Measurements from ENCODE around the gene DNER.

The DNER gene

GRCh38 chr2:229319558-229319957 lies 394.8 kb downstream of the DNER start:
- Histone ChIP-seq H3K4me1 (ENCODE audit: insufficient read depth, low read length, poor library complexity, severe bottlenecking) (no peaks in the 10 kb centered on the region), H3K36me3 (ENCODE audit: insufficient read depth, low read length) (no peaks in the 10 kb centered on the region), H2AFZ (ENCODE audit: low read length) (no peak overlapping the region), H3K27me3 (ENCODE audit: insufficient read depth, low read length, poor library complexity, severe bottlenecking) (no peaks in the 10 kb centered on the region), H3K9me3 (ENCODE audit: insufficient read depth, low read depth, low read length) (no peaks in the 10 kb centered on the region), H3K4me2 (ENCODE audit: low read depth, low read length, poor library complexity, severe bottlenecking) (no peak overlapping the region), H3F3A (ENCODE audit: low read depth) (no peaks in the 10 kb centered on the region), H3K79me2 (ENCODE audit: insufficient read depth, low read length) (no peaks in the 10 kb centered on the region), H3K4me3 (ENCODE audit: low read length, poor library complexity, severe bottlenecking) (no peak overlapping the region), H3K9me2 (replicated peaks; ENCODE audit: low read depth, low read length) (no peaks in the 10 kb centered on the region), H4K20me1 (ENCODE audit: insufficient read depth, low read length, poor library complexity, severe bottlenecking) (no peaks in the 10 kb centered on the region), H3K9ac (ENCODE audit: low read depth, low read length, poor library complexity, severe bottlenecking) (no peak overlapping the region)
- no peak for TF ChIP-seq EZH2phosphoT487 (IDR thresholded peaks at IDR 0.05; ENCODE audit: borderline replicate concordance)
- TF ChIP-seq CTCF (conservative IDR thresholded peaks at IDR 0.05; ENCODE audit: low read length): no peak

GRCh38 chr2:229314117-229314516 lies 400.2 kb downstream of the DNER start:
- H3K4me3 ChIP-seq (ENCODE audit: low read length, poor library complexity, severe bottlenecking): no peak overlapping the region
- H3K36me3 ChIP-seq (ENCODE audit: insufficient read depth, low read length): no peaks in the 10 kb centered on the region
- H4K20me1 ChIP-seq (ENCODE audit: insufficient read depth, low read length, poor library complexity, severe bottlenecking): no peaks in the 10 kb centered on the region
- H3K9me3 ChIP-seq (ENCODE audit: insufficient read depth, low read depth, low read length): no peaks in the 10 kb centered on the region
- no peaks in the 10 kb centered on the region for H3K9me2 ChIP-seq (replicated peaks; ENCODE audit: low read depth, low read length)
- TF ChIP-seq EZH2phosphoT487 (IDR thresholded peaks at IDR 0.05; ENCODE audit: borderline replicate concordance): no peak
- TF ChIP-seq CTCF (conservative IDR thresholded peaks at IDR 0.05; ENCODE audit: low read length): no peak
- H3K9ac ChIP-seq (ENCODE audit: low read depth, low read length, poor library complexity, severe bottlenecking): no peak overlapping the region
- no peak overlapping the region for H3K4me2 ChIP-seq (ENCODE audit: low read depth, low read length, poor library complexity, severe bottlenecking)
- no peaks in the 10 kb centered on the region for H3K79me2 ChIP-seq (ENCODE audit: insufficient read depth, low read length)
- H2AFZ ChIP-seq (ENCODE audit: low read length): no peak overlapping the region
- no peaks in the 10 kb centered on the region for H3F3A ChIP-seq (ENCODE audit: low read depth)
- no peaks in the 10 kb centered on the region for H3K27me3 ChIP-seq (ENCODE audit: insufficient read depth, low read length, poor library complexity, severe bottlenecking)
- H3K4me1 ChIP-seq (ENCODE audit: insufficient read depth, low read length, poor library complexity, severe bottlenecking): no peaks in the 10 kb centered on the region

GRCh38 chr2:229313591-229313990 lies 400.8 kb downstream of the DNER start:
- H3K36me3 ChIP-seq (ENCODE audit: insufficient read depth, low read length): no peaks in the 10 kb centered on the region
- H3K9me2 ChIP-seq (replicated peaks; ENCODE audit: low read depth, low read length): no peaks in the 10 kb centered on the region
- TF ChIP-seq EZH2phosphoT487 (IDR thresholded peaks at IDR 0.05; ENCODE audit: borderline replicate concordance): no peak
- no peak for TF ChIP-seq CTCF (conservative IDR thresholded peaks at IDR 0.05; ENCODE audit: low read length)
- H3K4me1 ChIP-seq (ENCODE audit: insufficient read depth, low read length, poor library complexity, severe bottlenecking): no peaks in the 10 kb centered on the region
- H3K9ac ChIP-seq (ENCODE audit: low read depth, low read length, poor library complexity, severe bottlenecking): no peak overlapping the region
- no peaks in the 10 kb centered on the region for H3K27me3 ChIP-seq (ENCODE audit: insufficient read depth, low read length, poor library complexity, severe bottlenecking)
- H3K79me2 ChIP-seq (ENCODE audit: insufficient read depth, low read length): no peaks in the 10 kb centered on the region
- H3F3A ChIP-seq (ENCODE audit: low read depth): no peaks in the 10 kb centered on the region
- no peaks in the 10 kb centered on the region for H4K20me1 ChIP-seq (ENCODE audit: insufficient read depth, low read length, poor library complexity, severe bottlenecking)
- H2AFZ ChIP-seq (ENCODE audit: low read length): no peak overlapping the region
- no peaks in the 10 kb centered on the region for H3K9me3 ChIP-seq (ENCODE audit: insufficient read depth, low read depth, low read length)
- H3K4me2 ChIP-seq (ENCODE audit: low read depth, low read length, poor library complexity, severe bottlenecking): no peak overlapping the region
- H3K4me3 ChIP-seq (ENCODE audit: low read length, poor library complexity, severe bottlenecking): no peak overlapping the region

All from Loucy (cell line).